ENCODE measurements around the gene NRXN3. TPM values are rescaled to one million over a fixed set of nuclear protein-coding genes. Genes with fewer than 3 reads are reported as not detected.

The NRXN3 gene
- total RNA-seq, 1 experiment from 2014 or later, result not detected

GRCh38 chr14:79916281-79916680, 1746.1 kb downstream of the NRXN3 start (continued):
- no peak for TF ChIP-seq REST (IDR thresholded peaks at IDR 0.05; ENCODE audit: low read depth)
- no peak for TF ChIP-seq POLR2AphosphoS5 (IDR thresholded peaks at IDR 0.05; ENCODE audit: low read depth, low read length)
- TF ChIP-seq TCF7L2 (IDR thresholded peaks at IDR 0.05; ENCODE audit: borderline replicate concordance, extremely low read depth, insufficient read depth, insufficient read length), result no peak

GRCh38 chr14:79916892-79917291, 1746.7 kb downstream of the NRXN3 start:
- DNase-seq (ENCODE audit: low read depth, low spot score), result no peak
- no peak overlapping the region for H3K27ac ChIP-seq (ENCODE audit: low read depth, low read length)
- RAD21 ChIA-PET (ENCODE audit: low non-redundant PET in 1 of 2, low total read pairs in 2 of 2, uncharacterized antibody in 2 of 2, unreplicated experiment in 2 of 2), result no interaction called here
- intact Hi-C loops (cut with micrococcal nuclease), result no loop called here
- no TSS peak for BruUV-seq (replicated peaks)
- no peak for ATAC-seq
- peaks cover 5 to 22% of the 10 kb centered on the region in 2 experiments; a peak in 3 of 4 replicates for H3K9me3 ChIP-seq (ENCODE audit: control insufficient read depth in 1 of 2, insufficient read depth in 1 of 2, low read depth in 1 of 2, low read length in 2 of 2)
- H3K4me3 ChIP-seq (replicated peaks in 1 of 2; ENCODE audit: low read depth in 1 of 2, low read length in 2 of 2), result no peak overlapping the region
- no peak overlapping the region for H2AFZ ChIP-seq (ENCODE audit: low read depth, low read length, poor library complexity, severe bottlenecking)
- CTCF ChIA-PET, result no interaction called here
- no peak overlapping the region for H3K9ac ChIP-seq (ENCODE audit: low read length)
- no peaks in the 10 kb centered on the region for H3K27me3 ChIP-seq (ENCODE audit: insufficient read depth, low read length)
- no peak overlapping the region for H3K4me2 ChIP-seq (ENCODE audit: low read length)
- no peaks in the 10 kb centered on the region for H3K9me2 ChIP-seq (ENCODE audit: insufficient read depth)
- TF ChIP-seq POLR2A (IDR thresholded peaks at IDR 0.05; ENCODE audit: borderline replicate concordance, extremely low read depth, insufficient read depth, insufficient read length) (no peak), MAX (IDR thresholded peaks at IDR 0.05) (no peak), EZH2 (IDR thresholded peaks at IDR 0.05) (no peak), EZH2phosphoT487 (IDR thresholded peaks at IDR 0.05; ENCODE audit: borderline replicate concordance) (no peak)
- no peaks in the 10 kb centered on the region for H3K79me2 ChIP-seq (ENCODE audit: insufficient read depth, low read length)
- H4K20me1 ChIP-seq (ENCODE audit: insufficient read depth), result no peaks in the 10 kb centered on the region
- POLR2A ChIA-PET, result no interaction called here
- H3K4me1 ChIP-seq (ENCODE audit: control insufficient read depth in 1 of 2, insufficient read depth in 2 of 2, low read length in 2 of 2), result no peaks in the 10 kb centered on the region
- H3K36me3 ChIP-seq (ENCODE audit: control insufficient read depth in 1 of 2, insufficient read depth in 2 of 2, low read length in 2 of 2), result no peaks in the 10 kb centered on the region

Data from HCT116 (cell line).